GM23338 (cell line): Measurements from ENCODE around the gene GFRA1. TPM values are rescaled to one million over a fixed set of nuclear protein-coding genes. Genes with fewer than 3 reads are reported as not detected.

Experiments used
- ATAC-seq: fragments of 200-7000 bp; cut with Tn5 transposase; 3 replicates; pipeline ENCODE4 v1.9.1; 2020
- DNase-seq: peaks from one replicate; pipeline ENCODE4 v3.0.0-alpha.2; 2015; ENCODE audit warnings: low spot score
- H2AFZ ChIP-seq: fragments of 200-600 bp; sonication (generic); 2 replicates; pipeline ENCODE4 v1.8.0; 2016; ENCODE audit warnings: antibody characterized with exemption, mild to moderate bottlenecking, moderate library complexity
- H3F3A ChIP-seq: fragments of 200-600 bp; sonication (generic); replicated peaks from 2 replicates; pipeline ENCODE4 v1.8.0; 2017; ENCODE audit warnings: antibody characterized with exemption, mixed run types, low read depth
- H3K27ac ChIP-seq: fragments of 200-600 bp; sonication (generic); 2 replicates; pipeline ENCODE4 v1.6.1; 2016; ENCODE audit warnings: low read depth
- H3K27me3 ChIP-seq: fragments of 200-600 bp; sonication (generic); 2 replicates; pipeline ENCODE4 v1.8.0; 2016; ENCODE audit warnings: mild to moderate bottlenecking, mixed run types, moderate library complexity; ENCODE audit not compliant: insufficient read depth
- H3K36me3 ChIP-seq: fragments of 200-600 bp; sonication (generic); 2 replicates; pipeline ENCODE4 v1.8.0; 2016; ENCODE audit warnings: mild to moderate bottlenecking; ENCODE audit not compliant: insufficient read depth
- H3K4me1 ChIP-seq: fragments of 200-600 bp; sonication (generic); 2 replicates; pipeline ENCODE4 v1.8.0; 2016; ENCODE audit warnings: mild to moderate bottlenecking, moderate library complexity; ENCODE audit not compliant: insufficient read depth
- H3K4me2 ChIP-seq: fragments of 200-600 bp; sonication (generic); 2 replicates; pipeline ENCODE4 v1.7.1; 2017; ENCODE audit warnings: mixed run types
- H3K4me3 ChIP-seq: fragments of 200-600 bp; sonication (generic); 2 replicates; pipeline ENCODE4 v1.6.1; 2016; ENCODE audit warnings: mixed run types
- H3K79me2 ChIP-seq: fragments of 200-600 bp; sonication (generic); replicated peaks from 2 replicates; pipeline ENCODE4 v1.8.0; 2017; ENCODE audit warnings: mild to moderate bottlenecking; ENCODE audit not compliant: insufficient read depth
- H3K9me2 ChIP-seq: fragments of 200-600 bp; sonication (generic); 2 replicates; pipeline ENCODE4 v1.8.0; 2017; ENCODE audit not compliant: insufficient read depth
- H4K20me1 ChIP-seq: fragments of 200-600 bp; sonication (generic); replicated peaks from 2 replicates; pipeline ENCODE4 v1.8.0; 2017; ENCODE audit warnings: mild to moderate bottlenecking; ENCODE audit not compliant: insufficient read depth
- H3K27ac Mint-ChIP-seq: 2 replicates; pipeline ENCODE4 v1.8.0; 2020; ENCODE audit warnings: inconsistent platforms, mild to moderate bottlenecking, moderate library complexity, mixed read lengths
- H3K27me3 Mint-ChIP-seq: 3 replicates; pipeline ENCODE4 v1.8.0; 2022; ENCODE audit warnings: low read depth, mild to moderate bottlenecking, moderate library complexity, mixed read lengths, inconsistent platforms; ENCODE audit not compliant: insufficient read depth, poor library complexity
- H3K36me3 Mint-ChIP-seq: 3 replicates; pipeline ENCODE4 v1.8.0; 2021; ENCODE audit warnings: low read depth, mild to moderate bottlenecking, inconsistent platforms, moderate library complexity, mixed read lengths
- H3K4me1 Mint-ChIP-seq: 3 replicates; pipeline ENCODE4 v1.8.0; 2020; ENCODE audit warnings: mild to moderate bottlenecking, inconsistent platforms, mixed read lengths
- H3K4me3 Mint-ChIP-seq: 3 replicates; pipeline ENCODE4 v1.8.0; 2021; ENCODE audit warnings: moderate library complexity, mild to moderate bottlenecking, inconsistent platforms, mixed read lengths
- H3K9me3 Mint-ChIP-seq: 3 replicates; pipeline ENCODE4 v1.8.0; 2020; ENCODE audit warnings: moderate library complexity, mild to moderate bottlenecking, inconsistent platforms, mixed read lengths
- CREB1 ChIP-seq: fragments of 250-450 bp; sonication (Bioruptor Pico); IDR thresholded peaks from 2 replicates; pipeline ENCODE4 v1.5.0; 2020; ENCODE audit warnings: low read depth, mild to moderate bottlenecking, moderate library complexity
- CTCF ChIP-seq, 2 experiments: fragments of 200-600 bp in 1 of 2; sonication (generic) in 1 of 2; conservative IDR thresholded peaks; 2 replicates each; pipeline versions ENCODE4 v1.5.1 to v1.6.1; 2016 to 2017; ENCODE audit warnings: antibody characterized with exemption in 2 of 2, low read depth in 2 of 2, mild to moderate bottlenecking in 2 of 2, moderate library complexity in 1 of 2
- ETS1 ChIP-seq: IDR thresholded peaks from 2 replicates; pipeline ENCODE4 v1.6.1; 2016; ENCODE audit warnings: antibody characterized with exemption
- EZH2 ChIP-seq: fragments of 200-600 bp; sonication (generic); IDR thresholded peaks from one replicate; pipeline ENCODE4 v1.8.0; 2017; ENCODE audit warnings: antibody characterized with exemption, mild to moderate bottlenecking, low read depth; ENCODE audit not compliant: unreplicated experiment
- EZH2phosphoT487 ChIP-seq: fragments of 200-600 bp; sonication (generic); IDR thresholded peaks from one replicate; pipeline ENCODE4 v1.8.1; 2018; ENCODE audit warnings: antibody characterized with exemption; ENCODE audit not compliant: unreplicated experiment
- JUNB ChIP-seq: IDR thresholded peaks from one replicate; pipeline ENCODE4 v1.6.1; 2016; ENCODE audit warnings: antibody characterized with exemption; ENCODE audit not compliant: unreplicated experiment
- NANOG ChIP-seq: IDR thresholded peaks from 2 replicates; pipeline ENCODE4 v1.6.1; 2016; ENCODE audit warnings: antibody characterized with exemption, borderline replicate concordance
- POLR2AphosphoS5 ChIP-seq: IDR thresholded peaks from 2 replicates; pipeline ENCODE4 v1.6.1; 2016; ENCODE audit warnings: antibody characterized with exemption, low read depth
- REST ChIP-seq: IDR thresholded peaks from one replicate; pipeline ENCODE4 v1.6.1; 2018; ENCODE audit warnings: antibody characterized with exemption; ENCODE audit not compliant: unreplicated experiment
- STAT1 ChIP-seq: IDR thresholded peaks from one replicate; pipeline ENCODE4 v1.6.1; 2016; ENCODE audit warnings: antibody characterized with exemption; ENCODE audit not compliant: unreplicated experiment
- ZNF114 ChIP-seq: fragments of 250-450 bp; sonication (Bioruptor Pico); IDR thresholded peaks from 2 replicates; pipeline ENCODE4 v1.5.0; 2020; ENCODE audit warnings: mild to moderate bottlenecking, moderate library complexity
- ZNF331 ChIP-seq: fragments of 250-450 bp; sonication (Bioruptor Pico); IDR thresholded peaks from 2 replicates; pipeline ENCODE4 v1.5.0; 2020; ENCODE audit warnings: low read depth, mild to moderate bottlenecking, moderate library complexity
- ZNF462 ChIP-seq: fragments of 250-450 bp; sonication (Bioruptor Pico); IDR thresholded peaks from 2 replicates; pipeline ENCODE4 v1.5.0; 2020; ENCODE audit warnings: mild to moderate bottlenecking, moderate library complexity
- polyA plus RNA-seq: library from polyadenylated mRNA; unstranded; fragments of >200 nt; fragmentation: Nextera tagmentation; extraction: Ambion mirVana; gene quantifications from 2 replicates; pipeline ENCODE4 v1.2.1, GENCODE V29; 2016
- total RNA-seq: library from RNA; depleted of rRNA; stranded (reverse); fragments of >200 nt; shearing (Covaris generic); gene quantifications from 2 replicates; pipeline ENCODE4 v1.2.3, GENCODE V29; 2014

GFRA1 gene
- total and polyA plus RNA-seq, 2 experiments from 2014 or later = 1.4 to 2.8 TPM

DNA sequence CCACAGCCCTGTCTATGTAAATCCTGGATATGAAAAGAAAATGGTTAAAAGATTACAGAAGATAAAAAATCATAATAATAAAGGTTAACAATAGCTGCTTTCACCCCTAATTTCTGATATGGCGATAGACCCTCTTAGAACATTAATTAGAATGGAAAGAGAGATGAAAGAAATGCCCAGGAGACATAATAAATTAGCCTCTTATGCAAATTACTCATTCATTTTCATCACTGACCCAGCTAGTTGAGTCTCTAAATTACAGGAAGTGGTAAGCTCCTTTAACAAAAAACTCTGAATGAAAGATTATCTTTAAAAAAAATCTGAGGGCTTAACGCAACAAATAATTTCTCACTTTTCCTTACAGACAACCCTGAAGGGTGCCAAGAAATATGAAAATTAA lies 12.4 kb downstream of the GFRA1 start:
- no peaks in the 10 kb centered on the region for H4K20me1 ChIP-seq
- peaks cover 18% of the 10 kb centered on the region for H3K4me1 Mint-ChIP-seq
- TF ChIP-seq STAT1 (no peak), ZNF462 (CRISPR knock-in tag) (no peak), ZNF114 (CRISPR knock-in tag) (no peak), NANOG (no peak), REST (no peak), ZNF331 (CRISPR knock-in tag) (no peak), CREB1 (CRISPR knock-in tag) (no peak), JUNB (no peak), CTCF (conservative IDR thresholded peaks at IDR 0.05; ENCODE audit: low read depth in 2 of 2) (no peak), POLR2AphosphoS5 (no peak), EZH2phosphoT487 (no peak), EZH2 (no peak), ETS1 (no peak)
- no peaks in the 10 kb centered on the region for H3K79me2 ChIP-seq
- no peak overlapping the region for H2AFZ ChIP-seq
- peaks cover 9% of the 10 kb centered on the region for H3K4me1 ChIP-seq
- no peaks in the 10 kb centered on the region; the same call in 1 of the 2 replicates for H3K9me2 ChIP-seq
- no peaks in the 10 kb centered on the region for H3K27me3 ChIP-seq
- H3K27ac ChIP-seq = no peak overlapping the region
- no peak overlapping the region for H3K4me2 ChIP-seq
- H3K27me3 Mint-ChIP-seq = peaks cover 4% of the 10 kb centered on the region
- H3K9me3 Mint-ChIP-seq = no peaks in the 10 kb centered on the region
- no peak overlapping the region for H3K27ac Mint-ChIP-seq
- no peak overlapping the region for H3K4me3 ChIP-seq
- H3K4me3 Mint-ChIP-seq = no peak overlapping the region
- ATAC-seq (no peak), DNase-seq (no peak)
- no peaks in the 10 kb centered on the region for H3K36me3 ChIP-seq
- no peaks in the 10 kb centered on the region for H3K36me3 Mint-ChIP-seq
- H3F3A ChIP-seq = no peaks in the 10 kb centered on the region
